ENCODE data around the gene PLA2G4D.
"Not testable (repeated sequence)": the region's sequence is repeated elsewhere in the genome, so short reads cannot be mapped to it uniquely, and the experiment has no call there.

The PLA2G4D gene

DNA sequence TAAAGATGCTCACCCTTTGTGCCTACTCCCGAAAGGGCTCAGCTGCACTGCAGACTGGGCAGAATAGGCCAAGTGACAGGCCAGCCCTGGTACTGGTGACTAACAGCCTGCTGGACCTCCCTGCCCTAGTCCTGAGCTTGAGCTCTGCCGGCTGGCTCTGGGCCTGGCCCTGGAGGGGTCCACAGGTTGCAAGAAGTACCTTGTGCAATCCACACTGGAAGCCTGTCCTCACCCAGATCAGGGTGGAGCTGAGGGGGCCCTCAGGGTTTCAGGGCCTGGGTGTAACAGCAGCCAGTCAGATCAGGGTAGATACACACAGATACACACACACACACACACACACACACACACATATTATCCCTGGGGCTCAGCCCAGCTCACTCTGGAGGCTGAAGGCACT is 27.3 kb upstream of the PLA2G4D start:
- FAIRE-seq = no peak

DNA sequence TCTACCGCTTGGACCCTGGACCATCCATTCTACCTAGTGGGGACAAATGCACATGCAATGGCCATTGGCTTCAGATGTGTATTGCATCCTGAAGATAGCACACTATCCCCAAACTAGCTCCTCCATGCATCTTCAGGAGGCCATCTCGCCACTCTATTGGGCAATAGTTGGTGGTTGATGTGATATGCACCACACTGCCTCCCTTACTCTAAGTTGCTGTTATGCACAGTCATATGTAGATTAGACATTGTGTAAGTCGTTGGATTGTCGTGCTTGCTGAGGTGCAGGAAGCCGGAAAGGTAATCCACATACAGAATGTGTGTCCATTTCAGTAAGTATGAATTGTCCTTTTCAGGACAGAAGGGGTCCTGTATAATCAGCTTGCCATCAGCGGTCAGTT is 26.7 kb upstream of the PLA2G4D start:
- FAIRE-seq = no peak

DNA sequence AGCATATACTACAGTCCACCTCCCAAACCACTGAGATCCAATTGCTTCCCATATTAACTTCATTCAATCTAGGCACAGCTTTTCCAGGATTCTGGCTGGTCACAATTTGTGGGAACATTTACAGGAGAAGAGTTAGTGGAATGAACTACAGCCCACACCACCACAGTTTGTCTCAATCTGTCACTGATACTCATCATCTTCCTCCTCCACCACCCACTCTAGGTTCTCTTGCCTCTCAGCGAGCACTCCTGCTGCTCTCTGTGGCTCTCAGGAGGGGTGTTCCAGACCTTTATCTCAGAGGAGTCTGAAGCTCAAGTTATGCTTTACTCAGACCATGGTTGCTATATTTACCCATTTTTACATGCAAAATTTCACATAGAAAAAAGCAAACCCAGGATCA is 25.9 kb upstream of the PLA2G4D start:
- no peak for FAIRE-seq

DNA sequence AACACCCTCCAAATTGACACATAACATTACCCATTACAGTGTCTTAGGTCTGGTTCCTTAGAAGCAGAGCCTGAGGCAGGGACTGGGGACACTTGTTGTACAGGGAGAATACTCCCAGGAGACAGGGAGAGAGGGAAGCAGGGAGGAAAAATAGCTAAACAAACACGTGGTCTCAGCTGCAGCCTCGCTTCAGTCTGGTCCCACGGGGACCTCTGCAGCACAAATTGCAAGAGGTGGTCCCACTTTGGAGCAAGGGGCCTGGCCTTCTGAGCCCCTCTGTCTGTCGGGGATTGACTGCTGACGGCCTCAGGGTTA is 25.0 kb upstream of the PLA2G4D start:
- FAIRE-seq = no peak

DNA sequence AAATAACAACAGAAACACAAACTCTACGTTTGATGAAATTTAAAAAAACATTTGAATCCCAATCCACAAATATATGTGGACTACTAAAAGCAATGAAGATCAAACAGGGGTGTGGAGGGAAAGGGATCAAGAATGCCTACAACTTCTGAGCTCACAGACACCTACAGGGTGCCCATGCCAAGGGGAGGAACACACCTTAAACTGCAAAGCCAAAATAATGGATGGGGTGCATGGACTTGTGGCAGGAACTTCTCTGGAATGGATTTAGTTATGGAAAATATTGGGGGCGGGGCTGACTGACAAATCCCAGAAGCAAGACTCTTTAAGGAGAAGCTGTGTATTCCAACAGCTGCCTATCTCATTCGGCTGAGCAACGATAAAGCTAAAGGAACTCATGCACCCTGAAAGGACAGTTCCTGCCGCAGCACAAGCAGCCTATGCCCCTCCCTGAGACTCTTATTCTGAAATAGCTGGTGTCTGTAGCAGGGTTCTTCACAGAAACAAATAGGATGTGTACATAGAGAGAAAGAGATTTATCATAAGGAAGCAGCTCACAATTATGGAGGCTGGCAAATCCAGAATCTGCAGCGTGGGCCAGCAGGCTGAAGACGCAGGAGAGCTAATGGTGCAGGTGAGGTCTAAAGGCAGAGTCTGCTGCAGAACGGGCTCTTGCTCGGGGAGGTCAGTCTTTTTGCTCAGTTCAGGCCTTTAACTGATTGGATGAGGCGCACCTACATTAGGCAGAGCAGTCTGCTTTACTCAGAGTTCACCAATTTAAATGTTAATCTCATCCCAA is 24.5 kb upstream of the PLA2G4D start:
- no peak for FAIRE-seq

DNA sequence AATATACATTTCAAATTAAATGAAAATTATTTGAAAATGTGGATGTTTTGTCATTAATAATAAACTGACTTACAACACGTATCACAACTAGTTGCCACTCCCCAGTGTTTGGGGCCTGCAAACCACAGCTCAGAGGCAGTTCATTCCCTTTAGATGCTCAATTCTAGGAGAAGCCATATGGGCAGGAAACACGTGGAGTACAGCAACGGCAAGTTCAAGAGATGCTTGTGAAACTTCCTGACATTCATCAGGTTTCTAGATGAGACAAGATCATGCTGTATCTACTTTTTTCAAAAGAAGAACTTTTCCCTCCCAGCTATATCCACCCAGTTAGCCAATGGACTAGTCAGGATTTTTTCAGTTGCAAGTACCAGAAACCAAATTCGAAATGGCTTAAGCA is 17.6 kb upstream of the PLA2G4D start:
- no peak for FAIRE-seq

DNA sequence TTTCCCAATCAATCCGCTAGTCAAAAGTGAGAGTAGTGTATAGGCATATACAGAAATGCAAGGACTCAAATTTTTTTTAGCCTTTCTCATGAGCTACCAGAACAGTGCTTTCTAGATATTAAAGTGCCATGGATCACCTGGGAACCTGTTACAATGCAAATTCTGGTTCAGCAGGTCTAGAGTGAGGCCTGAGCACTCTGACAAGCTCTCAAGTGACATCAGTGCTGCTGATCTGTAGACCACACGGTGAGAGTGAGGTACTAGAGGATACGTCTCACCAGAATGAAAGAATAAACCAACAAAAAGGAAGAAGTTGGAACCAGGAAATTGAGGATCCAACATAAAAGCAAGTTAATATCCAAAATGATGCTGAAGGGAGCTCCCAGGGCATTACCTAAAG is 16.0 kb upstream of the PLA2G4D start:
- FAIRE-seq = no peak

DNA sequence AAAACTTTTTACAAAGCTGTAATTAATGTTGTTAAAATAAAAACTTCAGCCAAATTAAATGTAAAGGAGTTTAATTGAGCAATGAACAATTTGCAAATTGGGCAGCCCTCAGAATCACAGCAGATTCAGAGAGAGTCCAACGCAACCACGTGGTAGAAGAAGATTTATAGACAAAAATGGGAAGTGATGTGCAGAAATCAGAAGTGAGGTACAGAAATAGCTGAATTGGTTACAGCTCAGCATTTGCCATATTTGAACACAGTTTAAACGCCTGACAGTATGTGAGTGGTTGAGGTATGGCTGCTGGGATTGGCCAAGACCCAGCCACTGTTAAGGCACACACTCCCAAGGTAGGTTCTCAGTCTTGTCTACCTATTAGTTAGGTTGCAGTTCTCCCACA is 14.4 kb upstream of the PLA2G4D start:
- no peak for FAIRE-seq

DNA sequence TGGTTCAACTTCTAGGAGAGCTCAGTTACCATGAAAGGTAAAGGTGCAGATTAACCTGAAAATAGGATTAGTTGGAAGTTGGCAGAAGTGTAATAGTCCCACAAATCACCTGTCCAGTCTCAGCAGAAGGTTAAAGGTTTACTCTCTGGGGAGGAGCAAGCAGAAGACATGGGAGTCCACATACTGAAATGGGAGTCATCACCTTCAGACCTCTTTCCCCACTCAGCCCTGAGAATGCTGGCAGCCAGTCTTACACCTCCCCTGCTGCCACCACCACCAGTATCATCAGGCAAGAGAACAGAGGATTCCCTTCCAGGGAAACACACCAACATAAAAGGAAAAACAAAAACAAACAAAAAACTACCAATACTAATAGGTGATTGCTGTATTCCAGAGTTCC is 13.8 kb upstream of the PLA2G4D start:
- FAIRE-seq = no peak

DNA sequence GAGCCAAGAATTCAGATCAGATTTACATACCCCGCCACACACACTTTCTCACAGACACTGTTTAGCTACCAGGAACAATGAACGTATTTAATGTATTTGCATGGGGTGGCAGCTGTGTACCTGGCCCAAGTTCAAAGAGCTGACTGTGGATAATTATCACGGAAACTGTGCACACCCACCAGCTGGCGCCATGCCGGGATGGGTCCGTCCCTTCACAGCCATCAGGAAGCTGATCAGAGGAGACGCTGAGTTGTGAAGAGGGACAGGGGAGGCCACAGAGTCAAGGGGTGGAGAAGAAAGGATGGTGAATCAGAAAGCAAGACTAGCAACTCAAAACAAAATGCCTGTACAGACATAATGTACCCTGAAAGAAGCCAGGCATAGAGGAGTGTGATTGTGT is 13.1 kb upstream of the PLA2G4D start:
- FAIRE-seq = no peak

DNA sequence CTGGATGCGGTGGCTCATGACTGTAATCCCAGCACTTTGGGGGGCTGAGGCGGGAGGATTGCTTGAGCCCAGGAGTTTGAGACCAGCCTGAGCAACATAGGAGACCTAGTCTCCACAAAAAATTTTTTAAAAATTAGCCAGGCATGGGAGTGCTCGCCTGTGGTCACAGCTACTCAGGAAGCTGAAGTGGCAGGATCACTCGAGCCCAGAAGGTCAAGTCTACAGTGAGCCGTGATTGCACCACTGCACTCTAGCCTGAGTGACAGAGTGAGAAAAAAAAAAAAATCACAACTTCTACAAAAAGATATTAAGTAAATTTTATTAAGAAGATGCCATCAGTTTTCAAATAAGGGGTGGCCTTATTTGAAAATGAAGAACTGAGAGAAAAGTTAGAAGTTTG is 11.9 kb upstream of the PLA2G4D start:
- FAIRE-seq = no peak

DNA sequence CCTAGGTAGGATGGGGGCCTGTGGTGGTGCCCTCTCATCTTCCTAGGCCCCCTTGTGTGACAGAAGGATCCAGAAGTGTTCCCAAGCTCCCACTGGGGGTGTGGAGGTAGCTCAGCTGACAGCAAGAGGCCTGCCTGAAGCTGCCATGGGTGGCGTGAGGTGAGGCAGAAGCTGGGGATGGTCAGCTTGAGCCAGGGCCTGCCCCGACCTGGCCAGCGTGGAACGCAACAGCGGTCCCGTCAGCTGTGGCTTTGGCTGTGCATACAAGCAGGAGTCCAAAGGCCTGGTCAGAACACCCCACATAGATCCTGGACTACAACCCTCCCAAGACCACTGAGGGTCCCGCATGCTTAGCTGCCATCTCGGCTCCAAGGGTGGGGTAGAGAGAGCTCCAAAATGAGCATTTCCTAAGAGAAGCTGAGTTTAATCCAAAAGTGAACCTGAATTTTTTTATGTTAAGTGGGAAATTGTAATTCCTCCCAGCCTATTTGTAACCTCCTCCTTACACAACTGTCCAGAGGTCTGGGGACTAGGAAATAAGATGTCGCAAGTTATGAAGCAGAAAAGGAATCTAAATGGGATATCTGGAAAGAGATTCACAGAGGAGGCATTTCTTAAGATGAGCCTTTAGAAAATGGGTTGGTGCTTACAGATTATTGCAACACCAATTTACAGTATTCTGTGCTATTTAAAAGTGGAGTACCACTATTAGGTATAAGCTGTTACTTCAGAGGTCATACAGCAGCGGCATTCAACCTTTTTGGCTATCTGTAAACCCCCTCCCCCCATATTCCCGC is 9.9 kb upstream of the PLA2G4D start:
- no peak for FAIRE-seq

DNA sequence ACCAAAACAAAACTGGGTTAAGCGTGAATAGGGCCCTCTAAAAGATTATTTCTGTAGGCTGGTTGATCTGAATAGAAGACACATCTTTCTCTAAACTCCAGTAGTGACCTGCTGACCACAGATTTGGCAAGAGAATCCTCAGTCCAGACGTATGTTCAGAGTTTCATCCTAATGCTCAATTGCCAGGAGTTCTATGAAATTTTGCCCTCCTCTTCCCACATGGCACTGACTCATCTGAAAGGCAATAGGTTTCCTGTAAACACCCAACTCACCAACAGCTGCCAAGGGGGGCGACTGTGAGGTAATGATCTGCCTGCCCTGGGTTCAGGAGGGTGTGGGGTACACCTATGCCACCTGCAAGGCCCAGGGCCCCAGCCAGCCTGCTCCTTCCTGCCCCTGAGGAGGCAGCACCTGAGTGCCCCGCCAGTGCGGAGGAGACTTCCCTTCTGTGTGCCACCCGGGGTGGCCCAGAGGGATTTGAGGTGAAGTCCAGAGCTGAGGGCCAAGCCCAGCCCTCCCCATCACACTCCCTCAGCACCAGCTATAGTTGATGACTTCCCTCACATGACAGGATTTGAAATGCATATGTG is 8.4 kb upstream of the PLA2G4D start:
- no peak for FAIRE-seq

DNA sequence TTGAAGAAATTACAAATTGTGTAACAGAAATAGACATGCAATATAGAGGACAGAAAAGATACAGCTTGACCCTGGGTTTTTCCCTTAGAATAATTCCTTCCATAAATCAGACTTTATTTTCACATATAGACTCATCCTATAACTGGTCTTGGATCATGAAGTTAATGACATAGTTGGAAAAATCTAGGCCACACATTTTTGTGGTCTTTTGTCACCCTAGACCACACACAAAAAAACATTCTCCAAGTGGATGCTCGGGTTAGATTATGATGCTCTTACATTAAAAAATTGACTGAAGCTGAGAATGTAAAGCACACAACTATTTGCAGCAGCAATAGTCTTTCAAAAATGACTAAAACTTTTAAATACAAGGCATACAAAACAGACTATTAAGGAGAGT is 7.5 kb upstream of the PLA2G4D start:
- no peak for FAIRE-seq

DNA sequence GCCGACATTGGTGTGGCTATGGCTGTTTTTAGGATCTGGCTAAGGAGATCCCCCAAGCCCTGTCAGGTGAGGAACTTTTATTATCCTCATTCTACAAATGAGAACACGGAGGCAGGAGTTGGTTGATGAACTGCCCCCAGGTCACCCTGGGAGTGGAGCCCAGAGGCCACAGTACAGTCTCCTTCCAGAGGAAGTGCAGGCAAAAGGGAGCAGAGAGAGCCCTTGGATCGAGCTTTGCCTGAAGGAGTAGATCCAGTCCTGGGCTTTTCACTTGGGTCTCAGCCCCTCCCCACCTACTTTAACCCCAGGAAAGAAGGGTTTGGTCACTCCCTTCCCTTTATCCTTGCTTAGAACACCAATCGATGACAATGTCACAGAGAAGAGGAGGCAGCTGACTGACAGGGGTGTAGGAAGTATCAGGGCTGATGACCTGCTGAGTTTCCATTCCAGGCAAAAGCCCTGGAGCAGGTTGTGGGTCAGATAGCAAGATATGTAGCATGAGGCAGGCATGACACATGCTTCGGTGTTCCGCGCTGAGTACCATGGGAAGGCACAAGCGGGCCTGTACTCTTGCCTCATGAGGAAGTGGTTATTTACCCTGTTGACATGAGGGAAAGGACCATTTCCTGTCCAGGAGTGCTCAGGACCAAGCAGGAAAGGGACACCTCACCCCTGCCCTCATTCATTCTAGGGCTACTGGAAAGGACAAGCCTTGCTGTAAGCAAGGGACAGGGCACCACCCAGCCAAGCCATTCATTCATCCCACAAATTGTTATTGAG is 5.8 kb upstream of the PLA2G4D start:
- no peak for FAIRE-seq

DNA sequence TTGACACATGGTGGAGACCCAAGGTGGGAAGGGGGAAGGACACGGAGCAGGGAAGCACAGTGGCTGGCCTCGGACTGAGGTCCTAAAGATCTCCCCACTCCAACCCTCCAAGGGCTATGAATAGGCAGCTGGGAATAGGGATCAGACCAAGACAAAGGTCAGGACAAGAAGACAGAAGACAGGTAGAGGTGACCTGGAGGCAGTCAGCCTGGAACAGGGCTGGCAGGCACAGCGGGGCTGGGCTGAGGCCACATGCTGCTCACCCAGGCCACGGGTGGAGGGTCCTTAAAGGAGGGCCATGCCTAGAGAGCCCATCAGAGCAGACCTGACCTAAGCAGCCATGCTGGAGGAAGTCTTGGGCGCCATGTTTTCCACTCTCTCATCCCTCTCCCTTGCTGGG is 2.7 kb upstream of the PLA2G4D start:
- FAIRE-seq = no peak

DNA sequence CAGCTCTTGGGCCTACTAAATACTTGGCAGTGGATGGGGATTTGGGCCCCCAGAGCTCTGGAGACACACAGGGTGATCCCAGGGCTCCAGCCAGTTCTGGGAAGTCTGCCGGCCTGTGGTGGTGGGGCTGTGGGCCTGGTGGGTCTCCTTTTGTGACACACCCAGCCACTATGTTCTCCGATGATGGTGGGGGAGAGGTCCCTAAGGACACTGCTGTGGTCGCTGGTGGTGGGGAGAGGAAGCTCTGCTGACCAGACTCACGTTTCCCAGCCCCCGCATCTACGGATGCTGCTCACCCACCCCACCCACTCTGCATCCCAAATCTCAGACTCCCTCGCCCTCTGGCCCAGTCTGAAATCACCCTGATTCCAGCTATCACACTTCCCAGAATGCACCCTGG is 396 bp downstream of the PLA2G4D start:
- FAIRE-seq = no peak

DNA sequence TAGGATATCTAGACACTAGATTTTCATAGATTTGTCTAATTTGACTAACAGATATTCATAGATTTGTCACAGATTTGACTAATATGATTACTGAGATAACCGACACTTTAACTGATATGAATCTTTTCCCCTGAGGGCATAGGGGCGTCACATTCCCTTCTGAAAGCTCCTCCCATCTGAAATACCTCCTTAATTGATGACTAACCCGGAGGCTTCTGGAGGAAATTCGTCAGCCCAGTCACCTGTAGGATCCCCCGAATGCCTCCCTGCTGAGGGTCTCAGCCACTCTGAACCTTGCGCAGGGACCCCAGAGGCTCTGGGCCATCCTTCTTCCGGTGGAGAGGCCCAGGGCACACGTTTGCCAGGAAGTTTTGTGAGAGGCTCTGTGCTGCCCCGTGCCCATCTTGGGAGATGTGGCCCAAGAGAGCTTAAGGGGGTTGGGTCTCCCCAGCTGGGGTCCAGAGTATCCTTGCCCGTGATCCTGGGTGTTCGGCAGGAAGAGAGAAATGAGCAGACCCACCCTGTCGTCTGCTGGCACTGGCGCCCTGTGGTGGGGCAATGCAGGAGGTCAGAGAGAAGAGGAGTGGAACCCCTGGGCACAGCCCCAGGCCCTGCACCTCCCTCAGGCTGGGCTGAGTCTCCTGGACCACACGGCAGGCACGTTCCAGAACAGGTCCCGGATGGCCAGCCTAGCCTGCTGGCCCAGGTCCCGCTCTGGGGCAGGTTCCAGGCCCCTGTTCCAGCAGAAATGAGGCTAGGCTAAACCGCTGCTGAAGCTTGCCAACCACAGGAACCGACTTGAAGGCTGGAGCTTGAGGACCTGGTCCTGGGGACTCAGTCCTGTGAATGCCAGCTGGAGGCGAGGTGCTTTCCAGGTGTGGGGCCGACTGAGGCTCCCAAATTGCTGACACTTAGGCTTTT is 1.7 kb downstream of the PLA2G4D start:
- no peak for FAIRE-seq

DNA sequence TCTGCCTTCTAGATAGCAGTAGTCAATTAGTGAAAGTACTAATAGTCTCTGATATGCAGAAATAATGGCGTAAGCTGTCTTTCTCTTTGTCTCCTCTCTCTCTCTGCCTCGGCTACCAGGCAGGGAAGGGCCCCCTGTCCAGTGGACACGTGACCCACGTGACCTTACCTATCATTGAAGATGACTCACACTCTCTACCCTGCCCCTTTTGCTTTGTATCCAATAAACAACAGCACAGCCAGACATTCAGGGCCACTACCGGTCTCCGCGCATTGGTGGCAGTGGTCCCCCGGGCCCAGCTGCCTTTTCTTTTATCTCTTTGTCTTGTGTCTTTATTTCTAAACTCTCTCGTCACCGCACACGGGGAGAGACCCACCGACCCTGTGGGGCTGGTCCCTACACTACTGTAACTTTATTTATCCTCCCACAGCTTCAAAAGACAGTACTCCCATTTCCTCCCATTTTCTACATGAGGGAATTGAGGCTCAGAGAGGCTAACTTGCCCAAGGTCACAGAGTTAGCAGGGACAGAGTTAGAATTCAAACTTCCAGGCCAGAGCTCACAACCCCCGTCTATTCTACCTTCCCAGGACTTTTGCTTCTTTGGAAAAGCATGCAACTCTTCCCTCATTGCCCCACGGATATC is 2.5 kb downstream of the PLA2G4D start:
- not testable (repeated sequence) for FAIRE-seq

DNA sequence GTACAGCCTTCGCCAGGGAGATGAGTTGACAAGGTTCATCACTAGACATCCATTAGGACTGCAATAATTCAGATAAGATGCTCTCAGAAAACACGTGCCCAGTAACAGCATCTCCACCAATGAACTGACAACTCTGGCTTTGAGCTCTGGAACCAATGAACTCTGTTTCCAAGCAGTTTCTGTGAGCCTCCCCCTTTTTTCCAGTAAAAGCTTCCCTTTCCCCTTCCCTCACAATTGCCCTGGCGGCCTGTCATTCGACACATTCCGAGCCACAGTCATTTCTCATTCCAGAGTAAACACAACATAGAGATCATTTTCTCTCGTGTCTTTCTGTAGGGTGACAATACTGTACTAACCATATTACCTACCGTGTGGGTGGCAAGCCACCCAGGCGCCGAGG is 3.6 kb downstream of the PLA2G4D start:
- FAIRE-seq = no peak

DNA sequence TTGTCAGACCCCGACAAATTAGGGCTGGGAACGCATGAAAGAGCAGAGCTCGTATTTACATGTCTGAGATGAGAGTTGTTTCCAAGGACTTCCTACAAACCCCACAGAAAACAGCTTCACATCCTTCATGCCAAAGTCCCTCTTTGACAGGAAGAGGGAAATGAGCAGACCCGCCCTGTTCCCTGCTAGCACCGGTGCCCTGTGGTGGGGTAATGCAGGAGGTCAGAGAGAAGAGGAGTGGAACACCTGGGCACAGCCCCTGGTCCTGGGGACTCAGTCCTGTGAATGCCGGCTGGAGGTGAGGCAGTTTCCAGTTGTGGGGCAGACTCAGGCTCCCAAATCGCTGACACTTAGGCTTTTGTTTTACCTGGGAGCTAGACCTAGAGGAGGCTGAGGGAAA is 4.0 kb downstream of the PLA2G4D start:
- FAIRE-seq = no peak

DNA sequence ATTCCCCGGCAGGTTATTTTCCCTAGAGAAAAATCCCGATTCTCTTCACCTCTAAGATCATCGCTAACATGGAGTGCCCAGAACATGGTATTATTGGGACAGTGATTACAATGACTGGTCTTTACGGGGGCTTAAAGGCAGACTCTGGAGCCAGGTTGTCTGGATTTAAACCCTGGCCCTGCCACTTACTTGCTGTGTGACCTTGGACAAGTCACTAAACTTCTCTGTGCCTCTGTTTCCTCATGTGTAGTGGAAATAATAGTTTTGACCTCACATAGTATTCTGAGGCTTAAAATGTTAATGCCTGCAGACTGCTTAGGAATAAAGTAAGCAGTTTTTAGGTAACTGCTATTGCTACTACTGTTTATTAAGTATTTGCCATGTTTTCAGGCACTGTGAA is 4.4 kb downstream of the PLA2G4D start:
- FAIRE-seq = no peak
